Islet precursor cell (in vitro differentiated cells): ENCODE data around the gene SEBOX.
A peak's percentile ranks its signal among the peaks of the same experiment; 100 is the strongest.
"Not testable (repeated sequence)": the region's sequence is repeated elsewhere in the genome, so short reads cannot be mapped to it uniquely, and the experiment has no call there.

Experiments
- DNase-seq: peaks from one replicate; pipeline ENCODE4 v3.0.0-alpha.2; 2018

SEBOX gene

GRCh38 chr17:28367641-28368305 lies 2.8 kb upstream of the SEBOX start:
- peak; percentile 50 for DNase-seq

DNA sequence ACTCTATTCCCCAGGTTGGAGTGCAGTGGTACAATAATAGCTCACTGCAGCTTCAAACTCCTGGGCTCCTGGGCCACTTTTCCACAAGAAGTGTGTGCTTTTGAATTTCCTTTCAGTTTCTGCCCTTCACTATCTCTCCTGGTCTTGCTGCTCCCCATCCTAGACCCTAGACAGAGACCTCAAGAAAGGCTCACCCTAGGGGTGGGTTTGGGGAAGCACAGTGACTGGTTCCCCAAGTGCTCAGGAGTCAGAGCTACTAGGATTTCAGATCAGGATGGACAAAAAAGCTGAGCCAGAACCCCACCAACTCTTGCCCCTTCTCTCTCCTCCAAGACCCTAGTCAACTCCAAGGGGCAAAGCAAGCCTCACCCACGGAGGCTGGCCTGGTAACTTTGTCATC lies 1.6 kb upstream of the SEBOX start:
- DNase-seq: peak; percentile 51

GRCh38 chr17:28365487-28365886 lies 488 bp upstream of the SEBOX start:
- no peak for DNase-seq

GRCh38 chr17:28363776-28364650 lies 986 bp downstream of the SEBOX start:
- peak; percentile 51 for DNase-seq

GRCh38 chr17:28363186-28363585 lies 1.8 kb downstream of the SEBOX start:
- DNase-seq: no peak

- DNase-seq: no peak
Measured at GRCh38 chr17:28357901-28358197, 7.2 kb downstream of the SEBOX start.

DNA sequence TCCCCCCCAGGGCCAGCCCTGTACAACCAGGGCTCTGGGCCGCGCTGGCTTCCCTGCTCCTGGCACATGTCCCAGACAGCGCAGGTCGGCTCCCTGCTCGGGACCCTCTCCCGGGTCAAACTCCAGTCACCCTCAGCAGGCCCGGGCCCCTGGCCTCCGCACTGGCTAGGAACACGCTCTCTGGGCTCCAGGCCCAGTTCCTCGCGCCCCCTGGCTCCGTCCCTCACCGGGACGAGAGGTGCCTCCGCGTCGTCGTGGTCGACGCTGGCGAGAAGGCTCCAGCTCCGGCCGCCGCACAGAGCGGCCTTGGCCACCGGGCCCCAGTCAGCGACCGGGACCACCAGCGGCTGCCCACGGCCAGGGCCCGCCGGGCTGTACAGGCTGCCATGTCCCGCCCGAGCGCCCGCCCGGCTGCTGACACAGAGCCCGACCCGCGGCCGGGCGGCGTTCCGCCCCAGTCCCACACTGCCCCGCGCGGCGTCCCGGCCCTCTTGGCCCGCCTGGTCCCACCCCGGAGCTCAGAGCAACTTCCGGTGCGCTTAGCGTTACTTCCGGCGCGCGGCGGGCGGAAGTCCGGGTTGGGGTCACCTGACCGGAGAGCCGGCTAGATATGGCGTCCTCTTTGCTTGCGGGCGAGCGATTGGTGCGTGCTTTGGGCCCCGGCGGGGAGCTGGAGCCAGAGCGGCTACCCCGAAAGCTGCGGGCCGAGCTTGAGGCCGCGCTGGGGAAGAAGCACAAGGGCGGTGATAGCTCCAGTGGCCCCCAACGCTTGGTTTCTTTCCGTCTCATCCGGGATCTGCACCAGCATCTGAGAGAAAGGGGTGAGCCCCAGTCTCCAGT lies 7.7 kb downstream of the SEBOX start, which contains the start of gene POLDIP2:
Gene POLDIP2 (minus strand): TSS at position 467 of the 840 bp plus-strand sequence. CDS start 79 bp downstream, at position 388.
- peak; percentile 99 for DNase-seq

- DNase-seq: no peak
Measured at GRCh38 chr17:28350271-28350670, 14.7 kb downstream of the SEBOX start.

DNA sequence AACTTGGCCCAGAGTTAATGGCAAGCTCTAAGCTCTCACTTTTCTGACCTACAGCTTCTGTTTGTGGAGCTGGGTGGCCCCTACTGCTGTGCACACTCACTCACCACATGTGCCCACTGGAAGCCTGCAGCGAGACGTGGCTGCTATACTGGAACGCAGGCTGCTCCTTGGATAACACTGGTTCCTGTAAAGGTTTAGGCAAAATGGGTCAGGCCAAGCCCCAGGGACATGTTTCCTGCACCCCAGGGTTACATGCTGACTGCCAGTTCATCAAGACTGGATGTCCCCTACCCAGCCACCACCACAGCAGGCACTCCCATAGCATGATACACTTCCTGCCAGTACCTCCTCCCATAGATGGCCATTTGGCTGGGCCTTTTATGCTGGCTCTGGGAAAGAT lies 16.0 kb downstream of the SEBOX start:
- DNase-seq: peak; percentile 52

DNA sequence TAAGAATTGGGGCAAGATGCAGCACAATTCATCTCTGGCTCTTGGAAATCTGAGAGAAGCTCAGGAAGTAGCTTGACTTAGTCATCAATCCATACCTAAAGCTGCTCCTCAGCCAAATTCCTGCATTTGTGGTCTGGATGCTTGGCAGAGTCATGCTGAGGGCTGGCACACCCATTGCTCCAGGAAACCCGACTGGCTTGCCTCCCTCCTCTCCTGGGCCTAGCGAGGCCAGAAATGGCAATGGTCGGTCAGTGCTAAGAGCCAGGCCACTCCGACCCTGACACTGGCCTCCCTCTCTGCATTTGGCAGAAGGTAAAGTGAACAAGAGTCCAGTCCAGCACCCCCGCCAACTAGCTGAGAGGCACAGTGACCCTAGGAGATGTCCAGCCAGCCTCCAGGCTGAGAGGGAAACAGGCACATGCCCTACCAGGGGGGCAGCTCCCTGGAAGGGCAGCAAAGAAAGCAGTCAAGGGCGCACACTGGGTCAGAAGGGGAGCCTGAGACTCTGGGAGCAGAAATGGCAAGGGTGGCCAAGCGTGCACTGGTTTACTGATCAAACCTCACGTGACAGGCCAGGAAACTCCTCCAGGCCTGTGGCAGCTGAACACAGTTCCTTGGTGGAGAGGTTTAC lies 17.6 kb downstream of the SEBOX start:
- DNase-seq: peak; percentile 87

DNA sequence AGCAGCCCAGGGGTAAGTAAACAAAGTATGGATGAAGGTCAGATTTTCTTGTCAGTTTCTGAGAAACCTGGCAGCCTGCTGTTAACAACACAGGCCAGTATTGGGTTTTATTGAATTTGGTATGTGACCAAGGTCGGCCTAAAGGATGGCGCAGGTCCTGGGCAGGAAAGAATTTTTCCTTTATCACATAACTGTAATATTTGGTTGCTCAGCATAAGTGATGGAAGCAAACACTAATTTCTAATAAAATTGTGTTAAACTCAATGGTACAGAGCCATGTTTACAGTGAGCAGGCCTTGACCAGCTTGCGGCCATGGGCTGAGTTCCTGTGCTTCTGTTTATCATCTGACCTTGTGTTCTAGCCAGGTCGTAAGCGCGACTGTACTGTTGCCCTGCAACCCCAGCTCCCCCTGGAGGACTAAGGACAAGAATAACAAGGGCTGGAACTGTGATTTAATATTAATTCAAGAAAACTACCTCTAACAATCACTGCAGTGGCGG lies 18.2 kb downstream of the SEBOX start:
- DNase-seq: peak; percentile 74

DNA sequence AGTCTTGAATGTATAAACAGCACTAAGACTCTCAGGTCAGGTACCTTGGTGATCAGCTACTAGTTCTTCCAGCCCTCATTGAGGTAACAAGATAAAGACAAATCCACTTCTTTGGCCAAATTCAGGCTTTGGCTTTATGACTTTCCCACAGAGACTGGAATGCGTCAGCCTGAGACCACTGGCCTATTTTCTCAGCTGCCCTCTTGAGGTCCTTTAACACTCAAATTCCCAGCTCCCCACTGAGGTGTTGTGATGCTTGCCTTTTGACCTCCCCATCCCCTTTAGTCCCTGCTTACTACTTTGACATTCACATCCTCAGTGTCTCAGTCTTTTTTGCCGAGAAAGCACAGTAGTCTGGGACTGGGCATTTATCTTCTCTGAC lies 18.8 kb downstream of the SEBOX start:
- DNase-seq: peak; percentile 45

- peak; percentile 53 for DNase-seq
Measured at GRCh38 chr17:28345419-28346198, 19.4 kb downstream of the SEBOX start.

GRCh38 chr17:28344435-28344901 lies 20.5 kb downstream of the SEBOX start:
- DNase-seq: peak; percentile 56

DNA sequence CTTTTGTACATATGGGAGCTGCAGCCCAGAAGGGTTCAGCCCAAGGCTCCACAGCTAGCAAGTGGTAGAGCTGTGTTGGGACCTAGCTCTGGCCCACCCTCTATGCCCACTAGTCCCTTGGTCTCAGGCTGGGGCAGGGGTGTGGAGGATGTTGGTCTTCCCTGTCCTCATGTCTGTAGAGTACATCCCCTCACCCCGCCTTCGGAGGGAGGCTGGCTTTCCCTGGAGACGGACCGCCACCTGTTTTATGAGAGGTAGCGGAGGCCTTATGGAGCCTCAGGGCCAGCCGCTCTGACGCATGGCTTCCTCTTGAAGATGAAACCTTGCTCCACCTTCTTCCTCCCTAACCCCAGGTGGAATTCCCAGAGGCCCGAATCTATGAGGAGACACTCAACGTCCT lies 21.0 kb downstream of the SEBOX start:
- no peak for DNase-seq

DNA sequence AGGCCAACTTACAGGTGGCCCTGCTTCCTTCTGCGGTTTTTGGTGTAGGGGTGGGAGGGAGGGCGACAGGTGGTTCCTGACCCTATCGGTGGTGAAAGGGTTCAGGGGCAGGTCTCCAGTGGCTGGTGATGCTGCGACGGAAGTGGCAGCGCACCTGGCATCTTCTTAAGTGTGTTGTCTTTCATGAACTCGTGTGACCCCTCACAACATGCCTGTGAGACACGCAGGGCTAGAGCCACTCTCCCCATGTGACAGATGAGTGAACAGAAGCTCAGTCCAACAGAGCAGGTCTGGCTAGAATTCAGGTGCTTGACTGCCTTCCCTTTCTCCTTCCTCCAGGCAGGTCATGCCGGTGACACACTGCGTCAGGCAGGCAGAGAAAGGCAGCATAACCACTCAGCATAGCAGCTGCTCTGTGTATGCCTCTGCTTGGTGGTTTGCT lies 21.5 kb downstream of the SEBOX start:
- DNase-seq: peak; percentile 49

- DNase-seq: peak; percentile 39
Measured at GRCh38 chr17:28342313-28342712, 22.7 kb downstream of the SEBOX start.

DNA sequence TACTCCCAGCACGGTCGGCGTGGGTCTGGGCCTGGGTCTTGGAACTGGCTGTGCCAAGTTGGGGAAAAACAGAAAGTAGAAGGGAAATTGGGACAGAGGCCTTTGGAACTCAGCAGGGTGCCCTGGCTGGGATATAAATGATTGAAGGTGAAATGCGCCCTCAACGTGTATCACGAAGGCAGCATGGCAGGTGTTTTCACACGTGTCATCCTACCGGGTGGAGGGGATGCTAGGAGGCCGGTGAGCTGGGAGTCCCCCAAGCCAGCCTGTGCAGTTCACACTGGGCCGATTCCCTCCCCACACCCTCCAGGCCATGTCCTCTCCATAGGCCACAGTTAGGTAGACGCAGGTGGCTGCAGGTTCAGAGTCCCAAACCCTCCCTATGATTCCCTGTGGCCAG lies 23.5 kb downstream of the SEBOX start:
- DNase-seq: no peak

- no peak for DNase-seq
Measured at GRCh38 chr17:28340374-28340773, 24.6 kb downstream of the SEBOX start.

DNA sequence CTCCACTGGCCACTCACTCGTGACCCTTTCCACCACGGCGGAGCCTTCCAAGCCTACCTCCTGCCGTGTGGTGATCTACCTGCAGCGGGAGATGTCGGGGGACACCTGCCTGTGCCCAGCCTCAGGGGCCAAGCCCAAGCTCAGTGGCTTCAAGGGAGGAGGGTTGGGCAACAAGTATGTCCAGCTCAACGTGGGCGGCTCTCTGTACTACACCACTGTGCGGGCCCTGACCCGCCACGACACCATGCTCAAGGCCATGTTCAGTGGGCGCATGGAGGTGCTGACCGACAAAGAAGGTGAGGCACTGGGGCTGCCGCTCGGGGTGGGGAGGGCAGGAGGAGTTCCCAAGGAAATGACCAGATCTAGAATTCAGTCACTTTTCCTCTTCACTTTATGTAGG lies 25.6 kb downstream of the SEBOX start:
- no peak for DNase-seq

GRCh38 chr17:28338769-28339212 lies 26.2 kb downstream of the SEBOX start:
- not testable (repeated sequence) for DNase-seq
